Measurements from ENCODE around the gene OR8K5. TPM values are rescaled to one million over a fixed set of nuclear protein-coding genes. Genes with fewer than 3 reads are reported as not detected.

The OR8K5 gene, protein sequence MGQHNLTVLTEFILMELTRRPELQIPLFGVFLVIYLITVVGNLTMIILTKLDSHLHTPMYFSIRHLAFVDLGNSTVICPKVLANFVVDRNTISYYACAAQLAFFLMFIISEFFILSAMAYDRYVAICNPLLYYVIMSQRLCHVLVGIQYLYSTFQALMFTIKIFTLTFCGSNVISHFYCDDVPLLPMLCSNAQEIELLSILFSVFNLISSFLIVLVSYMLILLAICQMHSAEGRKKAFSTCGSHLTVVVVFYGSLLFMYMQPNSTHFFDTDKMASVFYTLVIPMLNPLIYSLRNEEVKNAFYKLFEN
- not detected for total RNA-seq
- polyA plus RNA-seq, result not detected

DNA sequence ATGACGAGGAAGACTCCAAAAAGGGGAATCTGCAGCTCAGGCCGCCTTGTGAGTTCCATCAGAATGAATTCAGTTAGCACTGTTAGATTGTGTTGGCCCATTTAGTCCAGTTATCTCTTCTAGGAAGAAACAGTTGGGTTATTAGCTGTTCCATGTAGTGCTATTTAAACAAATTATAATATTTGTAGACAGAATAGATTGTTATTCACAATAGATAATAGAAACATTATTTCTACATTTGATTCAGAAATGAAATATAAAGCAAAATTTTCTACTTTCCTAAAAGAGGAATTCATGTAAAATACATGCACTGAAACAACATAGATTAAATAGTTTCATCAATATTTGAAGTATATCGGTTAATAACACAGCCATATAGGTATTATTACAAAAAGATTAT, at the start of gene OR8K5:
OR8K5 (minus strand) TSS at position 101 of the 400 bp plus-strand sequence; CDS start at position 101, 0 bp downstream.
- Mint-ChIP-seq H3K4me3 (no peak within 1 kb of the TSS), H3K9me3 (peaks cover 1 to 27% (median 7%) of the 10 kb centered on the region in 7 donors), H3K36me3 (no peaks in the 10 kb centered on the region), H3K4me1 (no peaks in the 10 kb centered on the region), H3K27ac (no peak within 1 kb of the TSS), H3K27me3 (no peaks in the 10 kb centered on the region)
- no peak for DNase-seq
- Histone ChIP-seq H3K4me1 (ENCODE audit: control insufficient read depth, insufficient read depth, low read length, poor library complexity, severe bottlenecking) (no peaks in the 10 kb centered on the region), H3K27ac (ENCODE audit: insufficient read depth, low read length, poor library complexity, severe bottlenecking) (no peak within 1 kb of the TSS), H3K4me3 (ENCODE audit: low read depth, low read length) (no peak within 1 kb of the TSS), H3K36me3 (ENCODE audit: control insufficient read depth, insufficient read depth, low read length) (no peaks in the 10 kb centered on the region), H3K9me3 (ENCODE audit: control insufficient read depth in 2 of 2, low read length in 2 of 2) (peaks cover 2 to 4% of the 10 kb centered on the region in 2 experiments), H3K27me3 (ENCODE audit: control insufficient read depth, insufficient read depth, low read length) (no peaks in the 10 kb centered on the region)
- no peak for ATAC-seq (ENCODE audit: low read depth in 2 of 2)

DNA sequence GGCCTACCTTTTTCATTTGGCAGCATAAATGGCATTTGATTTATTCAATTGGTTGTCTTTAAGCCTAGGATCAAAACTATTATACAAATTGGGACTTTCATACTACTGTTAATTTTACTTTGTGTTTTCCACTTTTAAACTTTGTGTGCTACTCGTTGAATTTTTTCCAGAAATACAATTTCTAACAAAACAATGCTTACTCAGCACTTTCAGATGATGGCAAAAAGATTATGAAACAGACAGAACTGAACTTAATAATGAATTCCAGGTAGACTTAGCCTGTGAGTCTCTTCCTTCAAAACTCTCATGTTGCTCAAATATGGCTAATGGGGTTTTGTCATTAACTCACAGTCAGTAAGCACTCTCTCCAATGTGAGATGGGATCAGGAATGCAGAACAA, 47.7 kb upstream of the OR8K5 start:
- Histone ChIP-seq H3K36me3 (ENCODE audit: control insufficient read depth, insufficient read depth, low read length) (no peaks in the 10 kb centered on the region), H3K27me3 (ENCODE audit: control insufficient read depth, insufficient read depth, low read length) (no peaks in the 10 kb centered on the region), H3K9me3 (ENCODE audit: control insufficient read depth in 2 of 2, low read length in 2 of 2) (peaks cover 3 to 15% of the 10 kb centered on the region in 2 experiments), H3K27ac (ENCODE audit: insufficient read depth, low read length, poor library complexity, severe bottlenecking) (no peak overlapping the region), H3K4me1 (ENCODE audit: control insufficient read depth, insufficient read depth, low read length, poor library complexity, severe bottlenecking) (no peaks in the 10 kb centered on the region), H3K4me3 (ENCODE audit: low read depth, low read length) (no peak overlapping the region)
- Mint-ChIP-seq H3K36me3 (no peaks in the 10 kb centered on the region), H3K27me3 (no peaks in the 10 kb centered on the region), H3K27ac (no peak overlapping the region), H3K4me3 (no peak overlapping the region), H3K4me1 (no peaks in the 10 kb centered on the region), H3K9me3 (peaks cover 0 to 22% (median 6%) of the 10 kb centered on the region in 7 donors)
- DNase-seq, result no peak
- ATAC-seq (ENCODE audit: low read depth in 2 of 2), result no peak

DNA sequence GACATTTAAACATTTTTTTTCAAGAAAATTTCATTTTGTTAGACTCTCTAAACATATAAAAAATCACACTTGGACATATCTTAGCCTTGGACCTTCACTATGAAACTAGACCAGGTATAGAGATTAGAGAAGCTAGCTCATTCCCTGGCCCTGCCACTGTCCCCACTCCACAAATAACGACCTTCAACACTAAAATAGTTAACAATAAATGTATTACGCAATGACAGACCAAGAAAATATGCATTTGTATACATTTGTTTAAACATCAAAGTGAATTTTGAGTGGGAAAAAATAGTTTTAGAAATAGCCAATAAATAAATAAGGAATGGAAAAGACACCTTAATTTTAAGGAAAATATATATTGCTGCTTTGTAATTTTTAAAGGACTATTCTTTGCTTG, 37.2 kb upstream of the OR8K5 start:
- Histone ChIP-seq H3K27ac (ENCODE audit: insufficient read depth, low read length, poor library complexity, severe bottlenecking) (no peak overlapping the region), H3K9me3 (ENCODE audit: control insufficient read depth in 2 of 2, low read length in 2 of 2) (no peaks in the 10 kb centered on the region), H3K4me1 (ENCODE audit: control insufficient read depth, insufficient read depth, low read length, poor library complexity, severe bottlenecking) (no peaks in the 10 kb centered on the region), H3K4me3 (ENCODE audit: low read depth, low read length) (no peak overlapping the region), H3K36me3 (ENCODE audit: control insufficient read depth, insufficient read depth, low read length) (no peaks in the 10 kb centered on the region), H3K27me3 (ENCODE audit: control insufficient read depth, insufficient read depth, low read length) (no peaks in the 10 kb centered on the region)
- Mint-ChIP-seq H3K4me3 (no peak overlapping the region), H3K27me3 (no peaks in the 10 kb centered on the region), H3K4me1 (no peaks in the 10 kb centered on the region), H3K9me3 (peaks cover 0 to 14% (median 6%) of the 10 kb centered on the region in 7 donors), H3K27ac (no peak overlapping the region), H3K36me3 (no peaks in the 10 kb centered on the region)
- DNase-seq, result no peak
- ATAC-seq (ENCODE audit: low read depth in 2 of 2), result no peak

DNA sequence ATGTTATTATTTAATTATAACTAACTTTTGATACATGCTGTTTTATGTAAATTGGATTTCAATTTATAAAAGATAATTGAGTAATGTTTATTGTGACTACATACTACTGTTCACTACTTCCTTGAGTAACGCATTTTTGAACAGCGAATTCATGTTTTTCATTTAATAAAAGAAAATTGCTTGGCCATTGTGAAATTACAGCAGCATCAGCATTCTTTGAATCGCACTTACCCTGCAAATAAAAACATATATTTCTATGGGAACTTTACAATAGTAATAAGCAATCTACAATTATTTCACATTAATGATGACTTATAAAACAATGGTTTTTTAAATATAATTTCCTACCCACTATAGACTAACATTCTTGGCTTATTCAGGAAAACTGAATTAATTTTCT, 36.6 kb upstream of the OR8K5 start:
- no peak overlapping the region for H3K4me3 Mint-ChIP-seq
- no peaks in the 10 kb centered on the region for H3K27me3 ChIP-seq (ENCODE audit: control insufficient read depth, insufficient read depth, low read length)
- H3K4me1 ChIP-seq (ENCODE audit: control insufficient read depth, insufficient read depth, low read length, poor library complexity, severe bottlenecking), result no peaks in the 10 kb centered on the region
- H3K4me1 Mint-ChIP-seq, result no peaks in the 10 kb centered on the region
- DNase-seq, result no peak
- no peaks in the 10 kb centered on the region for H3K9me3 ChIP-seq (ENCODE audit: control insufficient read depth in 2 of 2, low read length in 2 of 2)
- no peak for ATAC-seq (ENCODE audit: low read depth in 2 of 2)
- no peaks in the 10 kb centered on the region for H3K27me3 Mint-ChIP-seq
- no peak overlapping the region for H3K27ac Mint-ChIP-seq
- no peaks in the 10 kb centered on the region for H3K36me3 ChIP-seq (ENCODE audit: control insufficient read depth, insufficient read depth, low read length)
- H3K4me3 ChIP-seq (ENCODE audit: low read depth, low read length), result no peak overlapping the region
- H3K36me3 Mint-ChIP-seq, result no peaks in the 10 kb centered on the region
- no peak overlapping the region for H3K27ac ChIP-seq (ENCODE audit: insufficient read depth, low read length, poor library complexity, severe bottlenecking)
- H3K9me3 Mint-ChIP-seq, result peaks cover 0 to 14% (median 6%) of the 10 kb centered on the region in 7 donors

DNA sequence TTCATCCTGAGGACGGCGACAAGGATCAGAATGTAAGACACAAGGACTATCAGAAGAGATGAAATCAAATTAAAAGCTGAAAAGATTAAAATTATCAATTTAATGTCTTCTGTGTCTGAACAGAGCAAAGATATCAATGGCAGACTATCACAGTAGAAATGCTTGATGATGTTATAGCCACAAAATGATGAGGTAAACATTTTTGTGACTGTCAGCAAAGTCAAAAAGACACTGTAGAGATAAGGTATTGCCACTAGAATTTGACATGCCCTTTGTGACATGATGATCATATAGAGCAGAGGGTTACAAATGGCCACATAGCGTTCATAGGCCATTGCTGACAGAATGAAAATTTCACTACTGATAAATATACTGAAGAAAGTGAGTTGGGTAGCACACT, 28.5 kb upstream of the OR8K5 start:
- H3K36me3 Mint-ChIP-seq, result no peaks in the 10 kb centered on the region
- DNase-seq (no peak), ATAC-seq (ENCODE audit: low read depth in 2 of 2) (no peak)
- Histone ChIP-seq H3K9me3 (ENCODE audit: control insufficient read depth in 2 of 2, low read length in 2 of 2) (peaks cover 0 to 5% of the 10 kb centered on the region in 2 experiments), H3K4me1 (ENCODE audit: control insufficient read depth, insufficient read depth, low read length, poor library complexity, severe bottlenecking) (no peaks in the 10 kb centered on the region), H3K36me3 (ENCODE audit: control insufficient read depth, insufficient read depth, low read length) (no peaks in the 10 kb centered on the region), H3K4me3 (ENCODE audit: low read depth, low read length) (no peak overlapping the region), H3K27me3 (ENCODE audit: control insufficient read depth, insufficient read depth, low read length) (no peaks in the 10 kb centered on the region), H3K27ac (ENCODE audit: insufficient read depth, low read length, poor library complexity, severe bottlenecking) (no peak overlapping the region)
- H3K9me3 Mint-ChIP-seq, result peaks cover 3 to 12% (median 7%) of the 10 kb centered on the region in 7 donors
- H3K27me3 Mint-ChIP-seq, result no peaks in the 10 kb centered on the region
- H3K4me1 Mint-ChIP-seq, result no peaks in the 10 kb centered on the region
- no peak overlapping the region for H3K27ac Mint-ChIP-seq
- H3K4me3 Mint-ChIP-seq, result no peak overlapping the region

DNA sequence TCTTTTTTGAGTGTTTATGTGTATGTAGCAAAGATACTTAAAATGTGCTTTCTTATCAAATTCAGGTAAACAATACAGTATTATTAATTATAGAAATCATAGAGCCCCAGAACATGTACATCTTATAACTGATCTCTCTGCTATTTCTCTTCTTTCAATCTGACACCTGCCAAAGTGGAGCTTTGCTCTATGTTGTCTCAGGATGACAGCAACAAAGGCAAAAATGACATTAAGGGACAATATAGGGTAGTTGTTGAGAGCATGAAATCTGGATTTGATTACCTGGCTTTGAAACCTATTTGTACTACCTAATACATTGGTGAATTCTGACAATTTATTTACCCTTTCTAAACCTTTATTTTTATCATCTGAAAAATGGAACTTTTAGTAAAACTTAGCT, 23.3 kb upstream of the OR8K5 start:
- peaks cover 0 to 9% of the 10 kb centered on the region in 2 experiments for H3K9me3 ChIP-seq (ENCODE audit: control insufficient read depth in 2 of 2, low read length in 2 of 2)
- no peaks in the 10 kb centered on the region for H3K27me3 ChIP-seq (ENCODE audit: control insufficient read depth, insufficient read depth, low read length)
- H3K27ac ChIP-seq (ENCODE audit: insufficient read depth, low read length, poor library complexity, severe bottlenecking), result no peak overlapping the region
- H3K27ac Mint-ChIP-seq, result no peak overlapping the region
- no peak overlapping the region for H3K4me3 ChIP-seq (ENCODE audit: low read depth, low read length)
- no peak overlapping the region for H3K4me3 Mint-ChIP-seq
- no peaks in the 10 kb centered on the region for H3K4me1 Mint-ChIP-seq
- H3K36me3 ChIP-seq (ENCODE audit: control insufficient read depth, insufficient read depth, low read length), result no peaks in the 10 kb centered on the region
- H3K9me3 Mint-ChIP-seq, result peaks cover 5 to 14% (median 11%) of the 10 kb centered on the region in 7 donors
- ATAC-seq (ENCODE audit: low read depth in 2 of 2), result no peak
- H3K4me1 ChIP-seq (ENCODE audit: control insufficient read depth, insufficient read depth, low read length, poor library complexity, severe bottlenecking), result no peaks in the 10 kb centered on the region
- DNase-seq, result no peak
- no peaks in the 10 kb centered on the region for H3K36me3 Mint-ChIP-seq
- H3K27me3 Mint-ChIP-seq, result no peaks in the 10 kb centered on the region

DNA sequence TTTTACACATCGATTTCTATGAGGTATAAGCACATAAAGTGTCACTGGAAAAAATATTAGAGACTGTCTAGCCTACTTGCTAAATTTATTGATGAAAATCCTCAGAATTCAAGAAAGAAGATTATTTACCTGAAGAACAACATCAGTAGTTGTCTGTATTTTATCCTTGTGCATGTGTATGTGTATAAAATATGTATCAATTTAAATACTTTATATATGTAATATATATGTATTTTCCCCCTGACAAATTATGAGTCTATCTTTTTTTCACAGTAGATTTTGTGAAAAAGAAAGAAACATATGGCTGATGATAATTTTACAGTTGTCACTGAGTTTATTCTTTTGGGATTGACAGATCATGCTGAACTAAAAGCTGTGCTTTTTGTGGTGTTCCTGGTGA, 16.2 kb upstream of the OR8K5 start, which contains the start of gene OR5J2:
OR5J2 (plus strand) TSS at position 301 of the 400 bp plus-strand sequence; CDS start at position 301, 0 bp downstream.
- H3K4me3 ChIP-seq (ENCODE audit: low read depth, low read length), result no peak within 1 kb of the TSS
- no peaks in the 10 kb centered on the region for H3K36me3 ChIP-seq (ENCODE audit: control insufficient read depth, insufficient read depth, low read length)
- Mint-ChIP-seq H3K4me1 (no peaks in the 10 kb centered on the region), H3K27me3 (no peaks in the 10 kb centered on the region), H3K36me3 (no peaks in the 10 kb centered on the region), H3K27ac (no peak within 1 kb of the TSS), H3K9me3 (peaks cover 1 to 11% (median 5%) of the 10 kb centered on the region in 7 donors), H3K4me3 (no peak within 1 kb of the TSS)
- ATAC-seq (ENCODE audit: low read depth in 2 of 2) (no peak), DNase-seq (no peak)
- H3K27ac ChIP-seq (ENCODE audit: insufficient read depth, low read length, poor library complexity, severe bottlenecking), result no peak within 1 kb of the TSS
- no peaks in the 10 kb centered on the region for H3K4me1 ChIP-seq (ENCODE audit: control insufficient read depth, insufficient read depth, low read length, poor library complexity, severe bottlenecking)
- H3K27me3 ChIP-seq (ENCODE audit: control insufficient read depth, insufficient read depth, low read length), result no peaks in the 10 kb centered on the region
- H3K9me3 ChIP-seq (ENCODE audit: control insufficient read depth in 2 of 2, low read length in 2 of 2), result peaks cover 0 to 9% of the 10 kb centered on the region in 2 experiments

DNA sequence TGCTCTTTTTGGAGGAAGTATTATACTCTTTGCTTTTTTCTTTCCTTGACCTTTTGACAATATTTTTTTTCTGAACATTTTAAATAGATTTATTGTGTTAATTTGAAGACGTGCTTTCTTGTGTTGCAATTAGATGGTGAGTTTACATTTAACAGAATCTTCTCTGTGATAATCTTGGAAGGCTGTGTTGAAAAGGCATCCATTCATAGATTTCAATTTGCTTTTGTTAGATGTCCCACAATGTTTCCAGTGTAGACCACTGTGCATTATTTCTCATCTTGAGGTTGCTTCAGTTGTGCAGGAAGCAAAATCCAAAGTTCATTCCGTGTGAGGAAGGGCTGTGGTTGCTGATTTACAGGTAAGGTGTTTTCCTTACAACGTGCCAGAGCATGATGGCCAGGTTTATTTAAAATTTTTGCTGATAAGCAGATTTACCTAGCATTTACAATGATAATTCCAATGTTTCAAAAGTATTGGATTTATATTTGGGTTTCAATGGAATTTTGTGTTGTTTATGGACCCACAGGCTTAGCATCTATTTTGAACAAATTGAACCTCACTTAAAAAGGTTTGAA, 12.2 kb upstream of the OR8K5 start:
- Histone ChIP-seq H3K9me3 (ENCODE audit: control insufficient read depth in 2 of 2, low read length in 2 of 2) (no peaks in the 10 kb centered on the region), H3K27me3 (ENCODE audit: control insufficient read depth, insufficient read depth, low read length) (no peaks in the 10 kb centered on the region), H3K27ac (ENCODE audit: insufficient read depth, low read length, poor library complexity, severe bottlenecking) (no peak overlapping the region), H3K4me1 (ENCODE audit: control insufficient read depth, insufficient read depth, low read length, poor library complexity, severe bottlenecking) (no peaks in the 10 kb centered on the region), H3K4me3 (ENCODE audit: low read depth, low read length) (no peak overlapping the region), H3K36me3 (ENCODE audit: control insufficient read depth, insufficient read depth, low read length) (no peaks in the 10 kb centered on the region)
- H3K36me3 Mint-ChIP-seq, result no peaks in the 10 kb centered on the region
- no peak for ATAC-seq (ENCODE audit: low read depth in 2 of 2)
- no peaks in the 10 kb centered on the region for H3K4me1 Mint-ChIP-seq
- DNase-seq, result no peak
- peaks cover 0 to 18% (median 5%) of the 10 kb centered on the region in 7 donors for H3K9me3 Mint-ChIP-seq
- no peaks in the 10 kb centered on the region for H3K27me3 Mint-ChIP-seq
- no peak overlapping the region for H3K27ac Mint-ChIP-seq
- H3K4me3 Mint-ChIP-seq, result no peak overlapping the region

All from CD4-positive, CD25-positive, alpha-beta regulatory T cell (primary cell).